Fibroblast of skin of back (primary cell): ENCODE results near the gene COBLL1.

ENCODE experiments used
- DNase-seq: peaks from one replicate; pipeline ENCODE4 v3.0.0-alpha.2; 2013

COBLL1 gene

GRCh38 chr2:164816900-164817299, 24.7 kb downstream of the COBLL1 start:
- no peak for DNase-seq

DNA sequence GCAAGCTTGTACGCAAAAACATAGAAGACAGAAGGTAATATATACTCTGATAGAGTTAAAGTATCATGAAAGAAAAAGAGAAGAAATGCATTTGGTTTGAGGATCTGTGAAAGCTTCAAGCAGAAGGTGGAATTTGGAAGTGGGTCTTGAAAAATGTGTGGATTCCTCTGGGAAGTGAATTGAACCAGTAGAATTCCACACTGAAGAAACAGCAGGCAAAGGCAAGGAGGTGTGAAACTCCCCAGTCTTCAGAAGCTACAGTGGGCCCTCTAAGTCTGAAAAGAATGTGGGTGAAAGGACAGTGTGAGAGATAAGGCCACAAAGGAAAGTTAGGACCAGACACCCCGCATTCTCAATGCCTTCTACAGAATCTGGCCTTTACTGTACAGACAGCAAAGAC, 25.6 kb downstream of the COBLL1 start:
- no peak for DNase-seq

GRCh38 chr2:164815071-164815793, 26.4 kb downstream of the COBLL1 start:
- no peak for DNase-seq

DNA sequence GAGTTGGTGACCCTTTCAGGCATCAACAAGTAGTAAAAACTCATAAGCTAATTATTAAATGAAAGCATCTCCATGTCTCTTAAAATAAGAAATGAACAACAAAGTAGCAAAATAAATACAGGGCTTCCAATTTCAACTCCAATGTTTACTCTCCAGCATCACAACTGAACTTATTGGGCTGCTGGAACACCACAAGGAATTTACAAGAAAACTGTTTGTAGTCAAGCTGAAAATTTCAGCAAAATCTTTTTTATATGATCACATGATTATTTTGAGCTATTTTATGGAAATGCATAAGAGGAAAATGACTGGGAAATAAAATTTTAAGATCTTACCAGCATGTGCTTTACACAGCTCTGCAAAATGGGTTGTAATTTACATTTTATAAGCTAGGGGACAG, 28.1 kb downstream of the COBLL1 start:
- no peak for DNase-seq

GRCh38 chr2:164812378-164812777, 29.2 kb downstream of the COBLL1 start:
- DNase-seq = no peak

GRCh38 chr2:164811819-164812218, 29.8 kb downstream of the COBLL1 start:
- DNase-seq = no peak

GRCh38 chr2:164810843-164811242, 30.8 kb downstream of the COBLL1 start:
- DNase-seq = no peak

- peak; percentile 86 for DNase-seq
Measured at GRCh38 chr2:164808776-164809175, 32.8 kb downstream of the COBLL1 start.

DNA sequence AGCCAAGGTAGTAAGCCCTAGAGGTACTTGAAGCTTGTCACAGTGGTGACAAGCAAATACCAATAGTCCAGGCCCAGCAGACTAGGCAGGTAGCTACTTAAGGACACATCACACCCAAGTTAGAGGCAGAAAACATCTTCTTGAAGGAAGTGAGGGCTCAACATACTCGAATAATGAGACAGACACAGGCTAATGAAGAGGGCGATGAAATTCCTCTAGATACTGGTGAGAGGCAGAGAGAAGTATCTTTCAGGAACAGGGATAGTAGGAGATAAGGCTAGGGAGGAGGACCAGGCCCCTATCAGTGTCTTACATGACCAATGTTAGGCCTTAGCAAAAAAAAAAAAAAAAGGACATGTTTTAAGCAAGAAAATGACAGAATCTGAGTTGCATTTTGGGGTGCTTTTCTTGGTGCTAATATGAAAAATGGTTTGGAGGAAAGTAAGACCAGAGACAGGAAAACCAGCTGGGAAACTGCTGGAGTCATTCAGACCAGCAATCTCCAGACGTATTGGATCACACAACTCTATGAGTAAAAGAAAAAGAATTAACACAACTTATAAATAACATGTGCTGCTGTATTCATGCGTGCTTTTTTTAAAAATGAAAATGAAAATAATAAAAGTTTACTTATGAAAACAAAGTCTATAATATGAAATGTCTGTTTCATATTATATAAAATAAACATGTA, 37.7 kb downstream of the COBLL1 start:
- peak; percentile 68 for DNase-seq

DNA sequence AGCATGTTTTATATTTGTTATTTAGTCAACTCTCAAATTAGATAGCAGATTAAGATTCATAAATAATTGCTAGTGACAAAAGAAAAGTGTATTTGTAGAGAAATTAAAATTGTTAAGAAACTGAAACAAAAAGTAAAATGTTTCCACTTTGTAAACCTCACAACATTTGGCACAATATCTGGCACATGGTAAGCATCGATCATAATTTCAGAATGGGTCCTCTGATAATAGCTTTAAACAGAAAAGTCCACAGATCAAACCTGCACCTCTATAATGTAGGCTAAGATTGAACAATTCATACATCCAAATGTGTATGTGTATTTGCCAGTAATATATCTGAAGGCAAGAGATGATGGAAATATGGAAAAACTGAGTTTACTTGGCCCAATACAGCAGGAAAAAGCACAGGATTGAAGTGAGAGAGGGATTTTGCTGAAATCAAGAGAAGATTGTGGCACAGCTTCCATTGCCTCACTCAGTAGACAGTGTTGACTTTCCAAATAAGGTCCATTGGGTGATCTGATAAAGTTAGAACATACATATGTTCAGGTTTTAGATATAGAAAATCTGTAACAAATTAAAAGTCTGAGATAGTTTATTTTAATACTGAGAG, 39.4 kb downstream of the COBLL1 start:
- no peak for DNase-seq

DNA sequence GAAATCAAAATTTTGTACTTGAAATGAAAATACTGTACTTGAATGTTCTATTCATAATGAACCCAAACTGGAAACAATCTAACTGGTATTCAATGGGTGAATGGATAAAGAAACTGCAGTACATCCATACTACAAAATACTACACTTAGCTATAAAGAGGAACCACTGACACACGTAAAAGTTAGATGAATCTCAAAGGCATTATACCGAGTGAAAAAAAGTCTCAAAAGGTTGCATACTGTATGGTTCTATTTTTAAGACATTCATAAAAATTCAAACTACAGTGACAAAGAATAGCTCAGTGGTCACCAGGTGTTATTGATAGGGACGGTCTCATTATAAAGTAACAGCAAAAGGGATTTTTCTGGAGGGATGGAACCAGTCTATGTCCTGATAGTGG, 41.1 kb downstream of the COBLL1 start:
- DNase-seq = no peak

GRCh38 chr2:164797627-164798026, 44.0 kb downstream of the COBLL1 start:
- no peak for DNase-seq

- no peak for DNase-seq
Measured at GRCh38 chr2:164796999-164797398, 44.6 kb downstream of the COBLL1 start.

DNA sequence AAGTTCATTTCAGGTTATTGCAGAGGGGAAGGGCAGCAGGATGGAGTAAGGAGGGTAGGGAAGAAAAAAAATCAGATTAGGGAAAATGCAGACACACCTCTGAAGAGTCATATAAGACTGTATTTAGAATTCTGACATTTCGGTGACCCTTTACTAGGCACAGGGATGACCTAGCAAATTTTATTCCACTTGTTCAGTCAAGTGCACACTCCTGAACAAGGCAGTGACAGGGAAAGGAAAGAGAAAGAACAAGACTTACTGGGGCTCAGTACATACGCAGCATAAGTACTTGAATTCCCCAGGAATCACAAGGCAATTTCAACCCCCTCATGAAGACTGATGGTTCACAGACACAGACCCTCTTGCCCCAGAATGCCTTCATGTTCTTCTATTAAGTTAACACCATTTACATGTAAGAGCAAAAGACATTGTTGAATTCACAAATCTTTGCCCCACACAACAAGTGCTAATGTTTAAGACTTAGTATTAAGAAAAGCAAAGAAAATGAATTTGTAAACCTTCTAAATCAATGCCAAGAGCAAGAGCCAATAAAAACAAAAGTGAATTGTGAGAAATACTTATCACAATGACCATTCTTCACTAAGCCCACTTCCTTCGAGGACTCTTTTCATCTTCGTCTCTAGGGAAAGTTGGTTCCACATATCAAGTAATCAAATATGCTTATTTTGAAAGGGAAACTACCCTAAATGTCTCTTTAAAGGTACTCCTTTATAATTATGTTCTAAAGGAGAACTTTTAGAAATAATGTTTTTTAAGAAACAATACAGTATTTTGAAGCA, 47.0 kb downstream of the COBLL1 start:
- no peak for DNase-seq

GRCh38 chr2:164794016-164794415, 47.6 kb downstream of the COBLL1 start:
- no peak for DNase-seq

- DNase-seq = peak; percentile 91
Measured at GRCh38 chr2:164793529-164793928, 48.1 kb downstream of the COBLL1 start.

DNA sequence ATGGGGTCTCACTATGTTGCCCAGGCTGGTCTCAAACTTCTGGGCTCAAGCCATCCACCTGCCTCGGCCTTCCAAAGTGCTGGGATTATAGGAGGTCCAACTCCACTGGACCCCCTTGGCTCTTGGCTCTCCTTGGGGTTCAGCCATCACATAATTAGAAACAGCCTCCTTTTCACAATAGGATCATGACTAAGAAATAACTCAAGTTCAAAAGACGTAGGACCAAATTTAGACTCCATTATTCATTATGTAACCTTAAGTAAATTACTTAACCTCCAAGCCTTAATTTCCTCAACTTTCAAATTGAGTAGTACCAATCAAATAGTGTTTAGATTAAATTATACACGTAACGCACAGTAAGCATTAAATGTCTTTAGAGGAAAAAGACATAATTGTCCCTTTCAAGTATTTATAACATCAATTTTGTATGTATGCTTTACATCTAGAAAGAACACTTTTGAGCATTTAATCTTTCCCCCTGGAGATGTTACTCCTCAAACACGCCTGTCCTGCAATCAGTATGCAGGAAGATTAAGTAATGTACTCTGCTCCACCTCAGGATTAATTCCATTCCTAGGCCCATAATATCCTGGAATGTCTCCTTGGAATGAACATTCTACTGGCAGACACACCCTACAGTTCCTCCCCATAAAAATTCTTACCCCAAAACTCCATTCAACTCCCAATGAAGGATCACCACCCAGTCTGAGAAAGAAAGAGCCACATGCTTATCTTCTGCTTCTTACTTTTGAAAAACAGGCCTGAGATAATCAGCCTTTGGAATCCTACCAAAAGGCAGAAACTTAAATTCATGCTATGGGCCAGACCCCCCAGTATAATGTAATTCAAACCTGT, 49.1 kb downstream of the COBLL1 start:
- peak; percentile 72 for DNase-seq

DNA sequence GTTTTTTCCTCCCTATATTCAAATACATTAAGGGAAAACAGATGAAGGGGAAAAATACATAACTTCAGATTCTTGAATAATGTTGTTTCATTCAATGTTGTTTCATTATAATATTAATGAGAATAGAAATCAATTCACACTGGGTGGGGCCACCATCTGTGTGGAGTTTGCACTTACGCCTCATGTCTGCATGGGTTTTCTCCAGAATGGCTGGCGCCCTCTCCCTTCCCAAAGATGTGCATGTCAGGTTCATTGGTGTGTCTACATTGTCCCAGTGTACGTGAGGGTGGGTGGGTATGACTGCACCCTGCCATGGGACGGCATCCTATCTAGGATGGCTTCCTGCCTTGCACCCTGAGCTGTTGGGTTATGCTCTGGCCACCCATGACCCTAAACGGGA, 51.7 kb downstream of the COBLL1 start:
- no peak for DNase-seq

DNA sequence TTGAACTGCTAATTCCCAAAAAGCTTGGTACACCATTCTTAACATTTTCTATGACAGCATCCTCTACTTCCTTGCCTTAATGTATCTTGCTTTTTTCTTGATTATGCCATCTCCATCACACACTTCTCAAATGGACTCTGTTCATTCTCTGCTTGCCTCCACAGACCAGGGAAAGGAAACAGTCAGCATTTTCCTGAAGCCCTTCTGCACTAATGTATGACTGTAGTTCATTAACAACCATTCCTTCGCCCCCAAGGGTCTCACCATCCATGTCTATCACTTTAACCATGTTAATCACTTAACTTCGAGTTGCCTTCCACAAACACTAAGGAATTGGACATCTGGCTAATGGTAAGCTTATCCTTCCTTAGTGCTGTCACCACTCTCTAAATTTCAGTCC, 54.8 kb downstream of the COBLL1 start:
- DNase-seq = no peak

- DNase-seq = peak; percentile 93
Measured at GRCh38 chr2:164785457-164785856, 56.2 kb downstream of the COBLL1 start.

- DNase-seq = peak; percentile 78
Measured at GRCh38 chr2:164784376-164784775, 57.2 kb downstream of the COBLL1 start.

DNA sequence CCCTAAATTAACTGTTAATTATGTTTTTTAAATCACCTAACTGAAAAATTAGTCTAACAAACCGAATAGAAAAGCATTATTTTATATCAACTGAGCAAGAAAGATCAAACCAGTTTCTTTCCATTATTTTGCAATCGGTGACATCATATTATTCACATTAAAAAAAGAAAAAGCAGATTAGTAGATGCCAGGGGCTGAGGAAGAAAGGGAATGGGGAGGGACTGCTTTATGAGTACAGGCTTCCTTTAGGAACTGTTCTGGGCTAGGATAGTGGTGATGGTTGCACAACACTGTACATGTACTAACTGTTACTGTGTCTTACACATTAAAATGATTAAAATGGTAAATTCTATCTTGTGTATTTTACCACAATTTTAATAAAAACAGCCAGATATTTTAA, 59.3 kb downstream of the COBLL1 start:
- DNase-seq = no peak
